DMS53 treated with DMSO at 0.1 percent for 48 hours (cell line): Measurements from ENCODE around the gene TPO.
"Not testable (repeated sequence)": the region's sequence is repeated elsewhere in the genome, so short reads cannot be mapped to it uniquely, and the experiment has no call there.

Experiments used
- DNase-seq: peaks from one replicate; lab custom pipeline; 2025; ENCODE audit not compliant: unreplicated experiment; lab: John Stamatoyannopoulos, UW

The TPO gene

GRCh38 chr2:1481406-1482252, 68.4 kb downstream of the TPO start:
- DNase-seq = no peak

GRCh38 chr2:1482253-1482675, 69.0 kb downstream of the TPO start:
- no peak for DNase-seq

GRCh38 chr2:1482981-1483380, 69.7 kb downstream of the TPO start:
- no peak for DNase-seq

GRCh38 chr2:1483551-1483950, 70.3 kb downstream of the TPO start:
- no peak for DNase-seq

GRCh38 chr2:1484131-1484884, 71.0 kb downstream of the TPO start:
- no peak for DNase-seq

GRCh38 chr2:1486670-1487069, 73.4 kb downstream of the TPO start:
- no peak for DNase-seq

GRCh38 chr2:1487758-1488157, 74.5 kb downstream of the TPO start:
- DNase-seq = no peak

GRCh38 chr2:1488181-1488671, 75.0 kb downstream of the TPO start:
- no peak for DNase-seq

GRCh38 chr2:1488851-1489250, 75.6 kb downstream of the TPO start:
- no peak for DNase-seq

GRCh38 chr2:1489486-1489885, 76.2 kb downstream of the TPO start:
- no peak for DNase-seq

- not testable (repeated sequence) for DNase-seq
Measured at GRCh38 chr2:1490381-1490780, 77.1 kb downstream of the TPO start.

- DNase-seq = no peak
Measured at GRCh38 chr2:1491751-1492150, 78.5 kb downstream of the TPO start.

- DNase-seq = not testable (repeated sequence)
Measured at GRCh38 chr2:1492231-1492630, 79.0 kb downstream of the TPO start.

- DNase-seq = no peak
Measured at GRCh38 chr2:1492711-1493430, 79.6 kb downstream of the TPO start.

GRCh38 chr2:1493431-1494126, 80.3 kb downstream of the TPO start:
- DNase-seq = no peak

- no peak for DNase-seq
Measured at GRCh38 chr2:1494257-1494656, 81.0 kb downstream of the TPO start.

GRCh38 chr2:1494906-1495305, 81.6 kb downstream of the TPO start:
- DNase-seq = no peak

- DNase-seq = no peak
Measured at GRCh38 chr2:1495676-1496358, 82.6 kb downstream of the TPO start.

GRCh38 chr2:1496359-1496821, 83.1 kb downstream of the TPO start:
- DNase-seq = no peak

GRCh38 chr2:1497122-1497611, 83.9 kb downstream of the TPO start:
- DNase-seq = no peak
